HG02571 (cell line): ENCODE data around the gene DSCAM.
"Not testable (repeated sequence)": the region's sequence is repeated elsewhere in the genome, so short reads cannot be mapped to it uniquely, and the experiment has no call there.

Source experiments
- ATAC-seq: cut with Tn5 transposase; IDR thresholded peaks from one replicate; pipeline ENCODE4 v1.9.1; 2021; ENCODE audit warnings: mild to moderate bottlenecking, moderate library complexity; ENCODE audit not compliant: unreplicated experiment

DSCAM gene

GRCh38 chr21:40472013-40472412, 374.9 kb downstream of the DSCAM start:
- no peak for ATAC-seq

- ATAC-seq, result no peak
Observed at GRCh38 chr21:40471103-40471502, 375.9 kb downstream of the DSCAM start.

GRCh38 chr21:40466893-40467483, 380.0 kb downstream of the DSCAM start:
- ATAC-seq, result no peak

GRCh38 chr21:40465382-40465781, 381.6 kb downstream of the DSCAM start:
- no peak for ATAC-seq

GRCh38 chr21:40463176-40463575, 383.8 kb downstream of the DSCAM start:
- ATAC-seq, result no peak

GRCh38 chr21:40461008-40461407, 385.9 kb downstream of the DSCAM start:
- ATAC-seq, result no peak

- ATAC-seq, result no peak
Observed at GRCh38 chr21:40457741-40458140, 389.2 kb downstream of the DSCAM start.

GRCh38 chr21:40454057-40454456, 392.9 kb downstream of the DSCAM start:
- ATAC-seq, result no peak

GRCh38 chr21:40453183-40453582, 393.8 kb downstream of the DSCAM start:
- no peak for ATAC-seq

- no peak for ATAC-seq
Observed at GRCh38 chr21:40452548-40452947, 394.4 kb downstream of the DSCAM start.

GRCh38 chr21:40447016-40447415, 399.9 kb downstream of the DSCAM start:
- ATAC-seq, result no peak

GRCh38 chr21:40445349-40445921, 401.5 kb downstream of the DSCAM start:
- ATAC-seq, result no peak

GRCh38 chr21:40439581-40439980, 407.4 kb downstream of the DSCAM start:
- ATAC-seq, result not testable (repeated sequence)

GRCh38 chr21:40438616-40439015, 408.3 kb downstream of the DSCAM start:
- no peak for ATAC-seq

GRCh38 chr21:40436261-40436660, 410.7 kb downstream of the DSCAM start:
- ATAC-seq, result no peak

- ATAC-seq, result no peak
Observed at GRCh38 chr21:40433538-40433937, 413.4 kb downstream of the DSCAM start.

- ATAC-seq, result no peak
Observed at GRCh38 chr21:40425981-40426380, 421.0 kb downstream of the DSCAM start.

GRCh38 chr21:40422896-40423635, 423.9 kb downstream of the DSCAM start:
- no peak for ATAC-seq

- ATAC-seq, result no peak
Observed at GRCh38 chr21:40421121-40421520, 425.8 kb downstream of the DSCAM start.

- ATAC-seq, result no peak
Observed at GRCh38 chr21:40416572-40416971, 430.4 kb downstream of the DSCAM start.

- ATAC-seq, result no peak
Observed at GRCh38 chr21:40408561-40408960, 438.4 kb downstream of the DSCAM start.

- ATAC-seq, result no peak
Observed at GRCh38 chr21:40404396-40404800, 442.6 kb downstream of the DSCAM start.
